Measurements from ENCODE around the gene ADARB1. TPM values are rescaled to one million over a fixed set of nuclear protein-coding genes. Genes with fewer than 3 reads are reported as not detected.

Gene ADARB1
- total RNA-seq, 1 donor from 2014 or later, result 15.1 TPM

DNA sequence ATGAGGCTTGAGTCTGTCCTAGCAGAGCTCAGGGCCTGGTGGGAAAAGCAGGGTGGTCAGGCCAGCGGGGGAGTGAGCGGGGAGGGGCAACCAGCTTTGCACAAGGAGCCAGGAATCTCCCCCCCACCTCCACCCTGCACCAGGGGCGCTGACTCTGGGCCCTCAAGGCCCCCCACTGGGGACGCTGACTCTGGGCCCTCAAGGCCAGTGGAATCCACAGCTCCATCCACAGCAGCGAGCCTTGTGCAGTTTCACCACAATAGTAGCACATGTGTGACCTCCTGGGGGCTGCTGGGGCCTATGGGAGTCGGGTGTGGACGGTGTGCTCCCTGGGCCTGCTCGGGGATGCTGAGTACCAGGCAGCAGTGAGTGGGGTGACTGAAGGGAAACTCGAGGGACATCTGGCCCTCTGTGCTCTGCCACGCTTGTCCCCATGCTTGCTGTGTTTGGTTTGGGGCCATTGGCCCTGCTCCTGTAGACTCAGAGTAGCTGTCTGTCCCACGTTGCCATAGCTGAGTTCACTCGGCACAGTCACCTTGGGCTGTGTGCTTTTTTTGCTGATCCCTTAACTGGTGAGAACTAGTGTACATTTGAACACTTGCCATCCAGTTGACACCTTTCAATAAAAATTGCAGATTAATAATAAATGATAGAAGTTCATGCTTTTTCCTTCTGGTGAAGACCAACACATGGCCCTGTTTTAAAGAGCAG is 89.2 kb downstream of the ADARB1 start:
- DNase-seq (ENCODE audit: missing footprints), result peak; percentile 59
- intact Hi-C loops (cut with DNase I), result no loop called here

DNA sequence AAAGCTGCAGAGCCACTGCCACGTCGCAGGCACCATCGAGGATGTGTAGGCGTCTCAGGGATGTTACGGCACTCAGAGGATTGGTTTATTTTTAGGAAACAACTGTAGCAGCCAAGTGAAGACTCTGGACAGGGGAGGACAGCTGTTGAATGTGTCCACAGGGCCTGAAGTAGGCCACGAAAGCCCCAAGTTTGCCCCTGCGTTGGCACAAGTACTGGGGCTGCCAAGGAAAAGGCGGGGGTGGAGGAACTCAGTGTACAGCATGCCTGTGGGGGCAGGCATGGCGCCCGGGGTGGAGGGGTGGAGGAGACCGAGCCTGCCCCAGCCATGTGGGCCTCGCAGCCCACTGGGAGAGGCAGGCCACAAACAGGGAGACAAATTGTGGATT is 89.7 kb downstream of the ADARB1 start:
- intact Hi-C loops (cut with DNase I), result no loop called here
- DNase-seq (ENCODE audit: missing footprints), result no peak
- peak; percentile 72 for ATAC-seq

More for the DNA sequence above, 89.2 kb downstream of the ADARB1 start:
- ATAC-seq, result peak; percentile 47

DNA sequence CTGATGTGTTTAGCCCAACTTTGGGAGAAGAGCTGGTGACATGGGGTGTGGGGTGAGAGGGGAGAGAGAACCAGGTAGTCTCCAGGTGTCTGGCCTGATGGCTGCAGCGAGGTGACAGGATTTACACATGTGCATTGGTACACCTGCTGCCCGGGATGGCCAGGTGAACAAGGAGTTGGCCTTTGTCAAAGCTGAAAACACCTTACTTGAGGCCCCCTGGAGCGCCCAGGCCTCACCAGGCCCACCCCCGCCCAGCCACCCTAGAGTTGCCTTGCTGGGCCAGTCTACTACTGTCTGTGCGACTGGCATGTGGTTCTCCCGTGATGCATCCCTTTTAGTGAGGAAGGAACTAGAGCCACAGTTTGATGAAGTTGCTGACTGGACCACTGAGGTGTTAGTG is 90.5 kb downstream of the ADARB1 start:
- intact Hi-C loops (cut with DNase I), result no loop called here
- ATAC-seq (no peak), DNase-seq (ENCODE audit: missing footprints) (no peak)

DNA sequence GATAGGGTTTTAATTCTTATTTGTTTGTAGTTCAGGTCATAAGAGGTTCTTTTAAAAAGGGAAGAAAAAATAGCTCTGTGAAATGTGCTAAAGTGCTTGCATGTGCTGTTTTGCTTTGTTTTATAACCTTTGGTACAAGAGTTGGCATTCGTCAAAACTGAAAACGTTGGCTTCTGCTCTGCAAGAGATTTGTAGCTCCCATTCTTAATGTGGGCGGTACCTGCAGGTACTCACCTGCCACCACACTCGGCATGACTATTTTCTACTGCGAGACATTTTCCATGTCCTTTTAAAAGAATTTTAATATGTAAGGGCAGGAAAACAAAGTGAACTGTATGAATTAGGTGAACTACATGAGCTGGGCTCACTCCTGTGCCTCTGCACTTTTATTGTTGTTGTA is 92.6 kb downstream of the ADARB1 start:
- intact Hi-C loops (cut with DNase I), result no loop called here
- no peak for ATAC-seq
- DNase-seq (ENCODE audit: missing footprints), result no peak

DNA sequence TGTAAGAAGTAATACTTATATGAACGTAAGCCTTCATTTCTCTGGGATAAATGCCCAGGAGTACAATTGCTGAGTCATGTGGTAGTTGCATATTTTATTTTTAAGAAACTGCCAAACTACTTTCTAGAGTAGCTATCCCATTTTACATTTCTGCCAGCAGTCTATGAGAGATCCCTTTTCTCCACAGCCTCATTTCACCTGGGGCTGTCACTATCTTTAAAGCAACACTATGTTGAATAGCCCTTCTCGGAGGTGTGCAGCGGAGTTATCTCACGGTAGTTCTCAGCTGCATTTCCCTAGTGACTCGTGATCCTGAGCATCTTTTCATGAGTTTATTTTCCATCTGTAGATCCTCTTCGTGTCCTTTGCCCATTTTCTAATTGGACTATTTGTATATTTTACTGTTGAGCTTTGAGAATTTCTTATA is 93.4 kb downstream of the ADARB1 start:
- intact Hi-C loops (cut with DNase I), result no loop called here
- no peak for DNase-seq (ENCODE audit: missing footprints)
- ATAC-seq, result no peak

DNA sequence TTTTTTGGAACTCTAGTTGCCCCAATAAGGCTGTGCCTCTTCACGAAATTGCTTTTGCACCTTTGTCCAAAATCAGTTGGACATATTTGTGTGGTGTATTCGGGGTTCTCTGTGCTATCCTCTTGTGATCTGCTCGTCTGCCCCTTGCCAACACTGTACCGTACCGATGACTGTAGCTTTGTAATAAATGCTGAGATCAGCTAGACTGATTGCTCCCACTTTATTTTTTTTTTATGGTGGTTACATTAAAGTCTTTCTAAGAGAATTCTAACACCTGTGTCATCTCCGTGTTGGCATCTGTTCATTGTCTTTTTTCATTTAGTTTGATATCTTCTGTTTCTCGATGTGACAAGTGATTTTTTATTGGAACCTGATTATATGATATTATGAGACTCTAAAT is 94.1 kb downstream of the ADARB1 start:
- ATAC-seq (no peak), DNase-seq (ENCODE audit: missing footprints) (no peak)
- intact Hi-C loops (cut with DNase I), result no loop called here

DNA sequence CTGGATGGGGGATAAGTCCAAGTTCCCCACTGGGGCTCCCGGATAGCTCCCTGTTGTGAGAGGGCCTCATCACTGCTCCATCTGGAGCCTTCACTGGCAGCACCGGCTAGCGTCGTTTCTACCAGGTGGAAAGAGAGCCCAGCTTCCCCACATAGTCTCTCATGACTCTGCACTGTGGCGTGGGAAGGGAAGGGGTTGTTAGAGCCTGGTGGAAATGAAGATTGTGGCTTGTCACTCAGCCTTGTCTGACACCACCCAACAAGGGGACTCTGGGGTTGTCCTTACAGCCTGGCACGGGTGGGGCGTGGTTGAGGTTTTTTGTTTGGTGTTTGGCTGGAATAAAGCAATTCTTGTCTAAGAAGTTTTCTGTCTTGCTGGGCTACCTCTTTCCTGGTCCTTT is 94.6 kb downstream of the ADARB1 start:
- DNase-seq (ENCODE audit: missing footprints) (peak; percentile 39), ATAC-seq (peak; percentile 37)
- intact Hi-C loops (cut with DNase I), result no loop called here

DNA sequence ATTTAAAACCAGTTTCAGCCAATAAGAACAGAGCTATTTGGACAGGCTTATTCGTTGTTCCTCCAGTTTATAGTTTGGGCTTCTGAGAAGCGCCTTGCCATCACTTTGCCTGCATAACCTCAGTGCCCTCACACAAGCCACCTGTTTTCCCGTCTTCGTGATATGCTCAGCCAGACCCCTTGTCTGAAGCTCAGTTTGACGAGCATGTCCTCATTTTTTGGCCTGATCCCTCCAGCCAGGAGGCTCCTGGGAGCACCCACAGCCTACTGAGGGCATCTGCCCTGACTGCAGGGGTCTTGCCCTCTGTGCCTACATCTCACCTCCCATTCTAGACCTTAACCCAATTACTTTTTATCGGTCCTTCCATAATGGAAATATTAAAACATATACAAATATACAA is 95.3 kb downstream of the ADARB1 start:
- DNase-seq (ENCODE audit: missing footprints), result no peak
- no peak for ATAC-seq
- intact Hi-C loops (cut with DNase I), result no loop called here

DNA sequence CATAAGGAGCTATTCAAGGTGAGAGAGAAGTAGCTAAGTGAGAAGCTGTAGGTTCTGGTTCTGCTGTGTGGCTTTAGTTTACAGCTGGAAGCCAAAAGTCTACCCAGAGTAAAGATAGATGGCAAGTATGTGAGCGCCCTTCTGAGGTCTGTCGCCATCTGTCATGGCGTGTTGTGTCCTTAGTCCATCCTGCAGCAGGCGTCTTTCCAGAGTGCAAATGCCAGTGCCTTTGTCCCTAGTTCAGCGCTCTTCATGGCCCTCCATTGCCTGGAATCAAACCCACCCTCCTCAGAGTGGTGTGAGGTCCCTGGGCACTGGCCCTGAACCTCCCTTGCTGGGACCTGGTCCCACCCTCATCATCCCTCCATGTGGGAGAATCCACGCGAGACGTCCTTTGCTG is 96.6 kb downstream of the ADARB1 start:
- ATAC-seq (no peak), DNase-seq (ENCODE audit: missing footprints) (no peak)
- intact Hi-C loops (cut with DNase I), result no loop called here

DNA sequence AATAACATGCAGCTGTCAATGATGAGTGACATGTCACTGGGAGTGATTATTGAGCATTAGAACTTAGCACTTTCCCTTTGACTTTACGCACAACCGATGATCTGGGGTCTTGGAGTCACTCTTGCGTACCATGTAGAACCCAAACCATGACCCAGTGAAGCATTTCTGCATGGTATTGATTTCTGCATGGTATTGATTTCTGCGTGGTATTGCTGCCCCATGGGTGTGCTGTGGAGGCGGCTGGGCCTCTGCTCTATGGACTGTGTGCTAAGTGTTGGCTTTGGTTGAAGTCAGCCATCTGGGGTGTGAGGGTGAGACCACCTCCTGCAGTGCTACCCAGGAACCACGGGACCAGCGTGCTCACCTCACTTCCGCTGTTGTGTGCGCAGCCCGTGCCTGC is 98.0 kb downstream of the ADARB1 start:
- ATAC-seq, result no peak
- intact Hi-C loops (cut with DNase I), result no loop called here
- DNase-seq (ENCODE audit: missing footprints), result no peak

DNA sequence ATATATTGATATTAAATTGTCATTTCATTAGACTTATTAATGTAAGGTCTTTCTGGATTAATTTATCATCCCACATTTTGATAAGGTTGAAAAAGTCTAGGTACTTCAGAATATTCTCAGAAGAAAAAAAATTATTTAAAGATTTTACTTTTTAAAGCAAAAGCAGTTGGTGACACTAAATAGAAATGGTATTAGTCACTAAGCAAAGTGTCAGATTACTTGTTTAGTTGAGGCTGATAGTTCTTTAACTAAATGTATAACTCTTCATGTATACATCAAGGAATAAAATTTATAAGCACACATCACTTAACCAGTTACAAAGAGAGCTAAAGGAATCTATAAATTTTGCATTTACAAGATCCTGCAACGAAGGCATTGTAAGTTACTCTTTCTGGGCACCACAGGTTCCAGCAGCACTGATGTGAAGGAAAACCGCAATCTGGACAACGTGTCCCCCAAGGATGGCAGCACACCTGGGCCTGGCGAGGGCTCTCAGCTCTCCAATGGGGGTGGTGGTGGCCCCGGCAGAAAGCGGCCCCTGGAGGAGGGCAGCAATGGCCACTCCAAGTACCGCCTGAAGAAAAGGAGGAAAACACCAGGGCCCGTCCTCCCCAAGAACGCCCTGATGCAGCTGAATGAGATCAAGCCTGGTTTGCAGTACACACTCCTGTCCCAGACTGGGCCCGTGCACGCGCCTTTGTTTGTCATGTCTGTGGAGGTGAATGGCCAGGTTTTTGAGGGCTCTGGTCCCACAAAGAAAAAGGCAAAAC is 101.1 kb downstream of the ADARB1 start:
- intact Hi-C loops (cut with DNase I), result no loop called here
- no peak for DNase-seq (ENCODE audit: missing footprints)
- ATAC-seq, result no peak

DNA sequence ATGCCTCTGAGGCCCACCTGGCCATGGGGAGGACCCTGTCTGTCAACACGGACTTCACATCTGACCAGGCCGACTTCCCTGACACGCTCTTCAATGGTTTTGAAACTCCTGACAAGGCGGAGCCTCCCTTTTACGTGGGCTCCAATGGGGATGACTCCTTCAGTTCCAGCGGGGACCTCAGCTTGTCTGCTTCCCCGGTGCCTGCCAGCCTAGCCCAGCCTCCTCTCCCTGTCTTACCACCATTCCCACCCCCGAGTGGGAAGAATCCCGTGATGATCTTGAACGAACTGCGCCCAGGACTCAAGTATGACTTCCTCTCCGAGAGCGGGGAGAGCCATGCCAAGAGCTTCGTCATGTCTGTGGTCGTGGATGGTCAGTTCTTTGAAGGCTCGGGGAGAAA is 101.8 kb downstream of the ADARB1 start:
- no peak for DNase-seq (ENCODE audit: missing footprints)
- intact Hi-C loops (cut with DNase I), result no loop called here
- ATAC-seq, result no peak

DNA sequence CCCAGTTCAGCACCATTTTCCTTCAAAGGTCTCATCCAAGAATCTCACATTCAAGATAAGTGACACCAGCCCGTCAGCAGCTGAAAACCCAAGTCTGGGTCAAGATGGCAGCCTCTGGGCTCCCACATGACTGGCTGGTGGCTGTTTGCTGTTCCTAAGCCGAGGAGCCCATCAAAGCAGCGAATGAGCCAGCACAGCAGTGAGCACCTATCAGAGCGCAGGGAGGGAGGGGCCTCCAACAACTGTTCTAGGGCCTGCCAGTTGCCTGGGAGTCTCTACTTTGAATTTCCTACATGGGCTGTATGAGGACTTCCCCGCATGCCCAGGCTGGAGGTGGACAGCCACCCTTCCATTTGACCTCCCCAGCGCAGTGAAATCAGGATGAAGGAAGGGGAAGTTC is 102.7 kb downstream of the ADARB1 start:
- intact Hi-C loops (cut with DNase I), result no loop called here
- DNase-seq (ENCODE audit: missing footprints) (no peak), ATAC-seq (no peak)

DNA sequence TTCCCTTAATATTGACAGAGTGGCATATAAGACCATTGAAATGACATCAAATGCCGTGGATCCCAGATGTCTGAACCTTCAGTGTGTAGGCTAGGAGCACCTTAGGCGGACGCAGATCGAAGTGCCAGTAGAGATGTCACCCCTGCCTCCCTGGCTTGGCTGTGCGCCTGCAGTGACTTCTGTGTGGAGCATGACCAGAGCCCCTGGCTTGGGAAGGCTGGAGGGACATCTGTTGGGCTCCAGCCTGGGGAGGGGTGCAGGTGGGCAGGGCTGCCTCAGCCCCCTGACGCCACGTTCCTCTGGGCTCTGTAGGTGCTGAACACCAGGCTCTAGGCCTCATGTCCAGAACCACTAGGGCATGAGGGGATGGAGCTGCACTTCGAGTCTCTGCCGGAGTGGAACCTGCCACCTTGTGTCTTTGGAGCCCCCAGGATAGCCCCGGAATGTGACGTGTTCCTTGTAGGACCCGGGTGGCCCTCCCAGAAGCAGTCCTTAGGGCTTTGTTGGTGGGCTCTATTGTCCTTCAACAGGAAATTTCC is 103.8 kb downstream of the ADARB1 start:
- intact Hi-C loops (cut with DNase I), result no loop called here
- no peak for ATAC-seq
- DNase-seq (ENCODE audit: missing footprints), result no peak

DNA sequence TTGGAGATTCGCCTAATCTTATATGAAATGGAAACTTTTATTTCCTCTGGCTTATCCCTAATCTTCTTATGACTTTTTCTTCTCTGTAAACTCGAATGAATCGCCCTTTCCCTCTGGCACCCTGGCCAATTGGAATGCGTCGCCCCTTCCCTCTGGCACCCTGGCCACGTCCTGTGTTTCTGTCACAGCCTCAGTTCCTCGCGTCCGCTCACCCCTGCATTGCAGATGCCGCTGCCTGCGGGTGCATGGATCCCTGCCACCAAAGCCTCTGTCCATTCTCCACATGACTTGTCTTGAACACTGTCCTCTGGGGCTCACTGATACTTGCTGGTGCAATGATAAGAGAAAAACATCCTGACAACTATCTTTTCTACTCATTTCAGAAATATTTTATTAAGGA is 104.6 kb downstream of the ADARB1 start:
- intact Hi-C loops (cut with DNase I), result no loop called here
- ATAC-seq, result no peak
- no peak for DNase-seq (ENCODE audit: missing footprints)

DNA sequence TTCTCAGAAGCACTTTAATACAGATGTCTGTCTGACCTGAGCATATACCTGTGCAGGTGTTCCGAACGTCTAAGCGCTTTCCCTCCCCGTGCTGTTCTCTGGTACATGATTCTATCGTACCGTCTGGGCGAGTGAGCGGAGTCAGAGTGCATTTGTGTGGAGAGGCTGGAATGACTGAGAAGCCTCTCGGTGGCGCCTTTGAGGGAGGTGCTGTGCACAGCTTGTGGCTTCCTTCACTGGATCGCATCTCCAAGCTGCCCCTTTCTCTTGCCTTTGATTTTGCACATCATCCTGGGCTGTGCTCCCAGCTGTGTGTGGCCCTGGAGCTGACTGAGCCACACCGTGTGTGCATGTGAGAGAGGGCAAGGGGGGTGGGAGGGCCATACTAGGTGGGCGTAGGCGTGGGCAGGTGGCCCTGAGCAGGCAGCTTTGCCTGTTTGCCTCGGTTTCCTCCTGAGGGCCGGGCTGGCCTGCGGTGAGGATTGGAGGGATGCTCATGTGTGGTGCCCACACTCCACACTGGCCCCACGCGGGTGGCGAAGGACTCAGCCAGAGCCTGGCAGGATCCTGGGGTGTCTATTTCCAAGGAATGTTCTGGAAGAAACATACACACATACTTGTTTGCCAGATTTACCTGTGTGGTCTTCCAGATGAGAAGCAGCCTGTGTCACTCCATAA is 105.3 kb downstream of the ADARB1 start:
- intact Hi-C loops (cut with DNase I), result no loop called here
- no peak for ATAC-seq
- DNase-seq (ENCODE audit: missing footprints), result peak; percentile 37

DNA sequence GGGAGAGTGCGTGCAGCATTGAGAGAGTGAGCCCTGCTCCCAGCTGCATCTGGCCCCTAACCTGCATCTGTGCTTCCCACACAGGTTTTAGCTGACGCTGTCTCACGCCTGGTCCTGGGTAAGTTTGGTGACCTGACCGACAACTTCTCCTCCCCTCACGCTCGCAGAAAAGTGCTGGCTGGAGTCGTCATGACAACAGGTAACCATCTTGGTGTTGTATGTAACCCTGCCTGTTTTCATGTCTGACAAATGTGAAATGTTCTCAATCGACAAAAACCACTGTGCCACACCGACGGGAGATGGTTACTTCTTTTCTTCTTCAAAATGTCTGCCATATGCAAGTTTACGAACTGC is 105.8 kb downstream of the ADARB1 start:
- ATAC-seq (no peak), DNase-seq (ENCODE audit: missing footprints) (no peak)
- intact Hi-C loops (cut with DNase I), result no loop called here

DNA sequence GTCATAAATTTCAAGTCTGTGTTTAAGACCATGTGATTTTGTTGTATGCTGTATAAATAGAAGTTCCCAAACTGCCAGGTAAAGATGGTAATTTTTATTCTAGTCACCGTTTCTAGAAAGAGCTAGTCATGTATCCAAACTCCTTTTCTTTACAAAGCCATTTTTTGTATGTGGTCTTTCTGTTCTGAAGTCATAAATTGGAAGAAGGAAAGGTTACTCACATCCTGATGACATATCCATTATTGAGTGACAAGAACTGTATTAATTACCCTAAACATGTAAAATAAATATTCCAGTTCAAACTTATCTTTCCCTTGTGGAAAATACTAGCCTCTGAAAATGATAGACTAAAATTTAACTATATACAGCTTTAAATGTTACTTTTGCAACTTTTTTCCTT is 108.6 kb downstream of the ADARB1 start:
- no peak for ATAC-seq
- DNase-seq (ENCODE audit: missing footprints), result no peak
- intact Hi-C loops (cut with DNase I), result no loop called here

DNA sequence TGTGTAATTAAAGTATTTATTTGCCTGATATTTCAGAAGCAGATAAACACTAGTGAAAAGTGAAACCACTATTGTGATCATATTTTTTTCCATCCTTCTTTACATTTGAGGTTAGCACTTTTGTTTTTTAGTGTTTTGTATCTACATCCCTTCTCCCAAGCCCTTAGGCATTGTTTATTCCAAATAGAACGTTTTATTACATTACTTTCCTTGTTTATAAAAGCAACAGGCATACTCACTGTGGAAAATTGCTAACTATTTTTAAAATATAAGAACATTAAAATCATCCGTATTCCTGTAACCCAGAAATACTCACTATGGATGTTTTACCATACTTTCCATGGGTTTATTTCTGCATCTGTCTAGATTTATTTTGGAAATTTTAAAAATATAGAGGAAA is 109.5 kb downstream of the ADARB1 start:
- intact Hi-C loops (cut with DNase I), result no loop called here
- no peak for ATAC-seq
- no peak for DNase-seq (ENCODE audit: missing footprints)

DNA sequence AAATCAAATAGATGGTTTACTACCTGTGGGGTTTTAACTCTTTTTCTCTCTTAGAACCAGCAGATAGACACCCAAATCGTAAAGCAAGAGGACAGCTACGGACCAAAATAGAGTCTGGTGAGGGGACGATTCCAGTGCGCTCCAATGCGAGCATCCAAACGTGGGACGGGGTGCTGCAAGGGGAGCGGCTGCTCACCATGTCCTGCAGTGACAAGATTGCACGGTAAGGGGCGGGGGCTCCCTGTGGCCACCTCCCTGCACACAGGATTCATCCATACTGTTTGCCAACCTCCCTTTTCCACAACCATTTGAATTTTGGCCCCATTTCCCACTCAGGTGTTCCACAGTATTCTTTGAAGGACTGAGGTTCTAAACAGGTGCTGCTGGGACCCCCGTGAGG is 110.5 kb downstream of the ADARB1 start:
- intact Hi-C loops (cut with DNase I), result no loop called here
- DNase-seq (ENCODE audit: missing footprints), result no peak
- no peak for ATAC-seq
